WERI-Rb-1 (cell line): ENCODE data around the gene TRAPPC10.

Experiments
- DNase-seq: peaks from one replicate; pipeline ENCODE4 v3.0.0-alpha.2; 2020
- H3K27ac ChIP-seq: fragments of 250-450 bp; sonication (Bioruptor Pico); 2 replicates; pipeline ENCODE4 v1.5.1; 2020; ENCODE audit warnings: mild to moderate bottlenecking, moderate library complexity
- H3K27me3 ChIP-seq: fragments of 250-450 bp; sonication (Bioruptor Pico); 2 replicates; pipeline ENCODE4 v1.5.1; 2021; ENCODE audit warnings: mild to moderate bottlenecking, low read depth, moderate library complexity; ENCODE audit not compliant: insufficient read depth, severe bottlenecking
- H3K36me3 ChIP-seq: fragments of 250-450 bp; sonication (Bioruptor Pico); 2 replicates; pipeline ENCODE4 v1.5.1; 2020; ENCODE audit warnings: mild to moderate bottlenecking, moderate library complexity
- H3K4me3 ChIP-seq: 2 replicates; pipeline ENCODE4 v1.5.1; 2011; ENCODE audit warnings: low read depth, mild to moderate bottlenecking, control low read depth, low read length
- H3K9me3 ChIP-seq: fragments of 250-450 bp; sonication (Bioruptor Pico); 2 replicates; pipeline ENCODE4 v1.5.1; 2021; ENCODE audit warnings: mild to moderate bottlenecking, moderate library complexity; ENCODE audit not compliant: severe bottlenecking
- TF ChIP-seq, protein P1 (sequence below): IDR thresholded peaks from 2 replicates; pipeline ENCODE4 v1.5.1; 2011; ENCODE audit warnings: low read depth, mild to moderate bottlenecking, control low read depth, inconsistent platforms, low read length

The TRAPPC10 gene

DNA sequence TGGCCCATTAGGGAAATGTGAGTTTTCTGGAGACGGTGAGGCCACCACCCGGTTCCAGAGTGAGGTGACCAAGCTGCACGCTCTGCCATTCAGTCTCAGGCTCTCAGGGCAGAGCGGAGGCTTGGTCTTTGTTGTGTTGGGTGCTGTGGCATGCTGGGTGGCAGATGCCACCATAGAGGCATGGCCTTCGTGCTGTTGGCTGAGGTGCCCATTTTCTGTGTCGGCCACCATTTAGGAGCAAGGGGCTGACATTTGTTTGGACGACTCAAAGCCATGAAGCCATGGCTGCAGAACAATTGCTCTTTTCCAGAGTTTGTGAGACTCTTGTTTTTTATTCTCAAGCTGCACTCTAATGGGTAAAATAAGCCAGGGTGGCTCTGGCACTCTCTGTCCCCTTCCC, 58.3 kb downstream of the TRAPPC10 start:
- H3K27me3 ChIP-seq = no peaks in the 10 kb centered on the region
- DNase-seq = no peak
- TF ChIP-seq, protein P1, sequence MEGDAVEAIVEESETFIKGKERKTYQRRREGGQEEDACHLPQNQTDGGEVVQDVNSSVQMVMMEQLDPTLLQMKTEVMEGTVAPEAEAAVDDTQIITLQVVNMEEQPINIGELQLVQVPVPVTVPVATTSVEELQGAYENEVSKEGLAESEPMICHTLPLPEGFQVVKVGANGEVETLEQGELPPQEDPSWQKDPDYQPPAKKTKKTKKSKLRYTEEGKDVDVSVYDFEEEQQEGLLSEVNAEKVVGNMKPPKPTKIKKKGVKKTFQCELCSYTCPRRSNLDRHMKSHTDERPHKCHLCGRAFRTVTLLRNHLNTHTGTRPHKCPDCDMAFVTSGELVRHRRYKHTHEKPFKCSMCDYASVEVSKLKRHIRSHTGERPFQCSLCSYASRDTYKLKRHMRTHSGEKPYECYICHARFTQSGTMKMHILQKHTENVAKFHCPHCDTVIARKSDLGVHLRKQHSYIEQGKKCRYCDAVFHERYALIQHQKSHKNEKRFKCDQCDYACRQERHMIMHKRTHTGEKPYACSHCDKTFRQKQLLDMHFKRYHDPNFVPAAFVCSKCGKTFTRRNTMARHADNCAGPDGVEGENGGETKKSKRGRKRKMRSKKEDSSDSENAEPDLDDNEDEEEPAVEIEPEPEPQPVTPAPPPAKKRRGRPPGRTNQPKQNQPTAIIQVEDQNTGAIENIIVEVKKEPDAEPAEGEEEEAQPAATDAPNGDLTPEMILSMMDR = no peak
- peaks cover 50% of the 10 kb centered on the region for H3K36me3 ChIP-seq
- no peak overlapping the region for H3K4me3 ChIP-seq
- H3K27ac ChIP-seq = no peak overlapping the region
- H3K9me3 ChIP-seq = no peaks in the 10 kb centered on the region

DNA sequence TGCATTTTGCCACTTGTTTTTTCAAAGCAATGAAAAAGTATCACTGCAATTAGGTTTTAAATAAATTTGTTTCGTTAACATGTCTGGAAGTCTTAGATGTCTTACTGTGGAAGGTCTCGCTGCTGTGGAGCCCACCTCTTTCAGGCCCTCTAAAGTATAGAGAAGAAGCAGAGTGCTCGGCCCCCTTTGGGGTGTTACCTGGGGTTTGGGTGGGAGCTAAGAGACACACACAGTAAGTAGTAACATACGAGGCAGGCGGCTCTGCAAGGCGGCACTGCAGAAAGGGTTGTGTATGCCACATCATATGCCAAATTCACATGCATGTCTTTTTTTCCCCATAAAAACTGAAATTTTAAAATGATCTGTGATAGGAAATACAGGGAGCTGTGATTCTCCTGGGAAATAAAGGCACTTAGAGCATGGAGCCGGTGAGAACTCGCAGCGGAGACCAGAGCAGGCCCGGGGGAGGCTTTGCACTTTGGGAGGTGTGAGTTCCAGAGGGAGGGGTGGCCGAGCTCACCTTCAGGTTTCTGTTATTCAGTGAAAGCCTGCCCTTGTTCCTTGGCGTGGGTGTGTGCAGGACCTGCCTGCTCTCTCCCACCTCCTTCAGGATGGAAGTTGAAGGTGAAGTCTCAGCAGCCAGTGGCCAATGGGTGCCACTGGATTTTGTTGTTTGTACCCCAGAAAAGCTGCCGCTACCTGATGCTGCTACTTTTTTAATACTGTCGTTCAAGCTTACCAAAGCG, 59.4 kb downstream of the TRAPPC10 start:
- peak; percentile 27 for DNase-seq
- no peaks in the 10 kb centered on the region for H3K27me3 ChIP-seq
- H3K27ac ChIP-seq = no peak overlapping the region
- no peak overlapping the region for H3K4me3 ChIP-seq
- H3K9me3 ChIP-seq = no peaks in the 10 kb centered on the region
- peaks cover 59% of the 10 kb centered on the region for H3K36me3 ChIP-seq
- TF ChIP-seq, protein P1 = peak; percentile 63

DNA sequence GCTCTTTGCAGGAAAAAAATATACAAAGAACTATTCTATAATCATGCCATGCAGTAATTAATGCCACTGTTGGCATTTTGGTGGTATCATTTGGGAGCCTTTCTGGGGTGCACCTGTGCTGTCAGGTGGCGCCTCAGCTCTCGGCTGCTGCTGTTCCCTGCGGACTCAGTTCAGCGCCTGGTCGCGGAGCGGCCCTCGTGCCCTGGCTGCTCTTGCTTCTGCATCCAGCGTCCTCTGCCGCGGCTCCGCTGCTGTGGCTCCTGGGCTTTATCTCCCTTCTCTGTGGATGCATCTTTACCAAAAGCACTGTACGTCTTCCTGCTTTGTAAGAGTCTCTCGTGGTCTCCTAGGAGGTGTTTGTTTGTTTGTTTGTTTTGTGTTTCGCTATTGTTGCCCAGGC, 60.0 kb downstream of the TRAPPC10 start:
- H3K4me3 ChIP-seq = no peak overlapping the region
- H3K36me3 ChIP-seq = peaks cover 65% of the 10 kb centered on the region
- no peak overlapping the region for H3K27ac ChIP-seq
- no peak for DNase-seq
- TF ChIP-seq, protein P1 = no peak
- no peaks in the 10 kb centered on the region for H3K27me3 ChIP-seq
- H3K9me3 ChIP-seq = no peaks in the 10 kb centered on the region

DNA sequence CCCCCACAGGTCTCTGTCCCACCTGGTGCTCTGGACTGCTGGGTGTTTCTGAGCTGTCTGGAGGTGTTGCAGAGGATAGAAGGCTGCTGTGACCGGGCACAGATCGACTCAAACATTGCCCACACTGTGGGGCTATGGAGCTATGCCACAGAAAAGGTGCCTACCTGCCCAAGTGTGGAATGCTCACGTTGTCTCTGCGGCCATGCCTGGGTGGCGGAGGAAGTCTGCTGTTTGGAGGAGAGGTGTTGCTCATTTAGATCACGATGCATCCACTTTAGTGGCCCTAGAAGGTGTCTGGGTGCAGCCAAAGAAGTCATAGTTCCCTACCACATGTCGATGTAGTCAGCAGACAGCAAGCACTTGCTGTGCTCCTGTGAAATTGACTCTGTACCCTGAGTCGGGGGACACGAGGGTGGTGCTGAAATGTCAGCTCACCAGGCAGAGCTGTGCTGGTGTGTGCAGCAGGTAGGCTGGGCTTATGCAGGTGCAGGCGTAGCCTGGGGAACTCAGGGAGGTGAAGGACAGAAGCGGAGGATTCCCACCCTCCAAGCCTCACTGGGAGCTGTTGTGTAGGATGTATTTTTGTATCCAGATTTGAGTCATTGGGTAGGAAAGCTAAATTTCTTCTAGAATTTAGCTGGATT, 62.3 kb downstream of the TRAPPC10 start:
- Histone ChIP-seq H3K27ac (no peak overlapping the region), H3K4me3 (no peak overlapping the region), H3K9me3 (no peaks in the 10 kb centered on the region), H3K36me3 (peaks cover 72% of the 10 kb centered on the region), H3K27me3 (no peaks in the 10 kb centered on the region)
- DNase-seq = no peak
- TF ChIP-seq, protein P1 = no peak

DNA sequence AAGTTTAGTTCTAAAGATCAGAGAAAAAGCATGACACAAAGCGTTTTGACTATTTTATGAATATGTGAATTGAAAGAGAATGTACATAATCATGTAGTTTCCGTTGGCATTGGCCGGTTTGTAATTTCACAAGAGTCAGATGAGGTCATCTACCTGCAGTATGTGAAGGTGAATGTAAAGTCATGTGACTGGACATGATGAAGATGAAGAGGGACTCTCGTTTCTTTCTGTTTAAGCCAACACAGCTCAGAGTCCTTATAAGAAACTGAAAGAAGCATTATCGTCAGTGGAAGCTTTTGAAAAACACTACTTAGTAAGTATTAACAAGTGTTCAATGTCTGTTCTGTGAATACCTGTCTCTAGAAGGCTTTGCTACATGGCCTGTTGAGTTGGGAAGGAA, 64.2 kb downstream of the TRAPPC10 start:
- TF ChIP-seq, protein P1 = no peak
- H3K27ac ChIP-seq = no peak overlapping the region
- peaks cover 74% of the 10 kb centered on the region for H3K36me3 ChIP-seq
- DNase-seq = no peak
- H3K4me3 ChIP-seq = no peak overlapping the region
- H3K9me3 ChIP-seq = no peaks in the 10 kb centered on the region
- no peaks in the 10 kb centered on the region for H3K27me3 ChIP-seq
